Measurements from ENCODE around the gene MYPN.

MYPN gene

GRCh38 chr10:68099736-68100135 lies 9.6 kb upstream of the MYPN start:
- no peaks in the 10 kb centered on the region for H3F3A ChIP-seq (ENCODE audit: insufficient read depth, low read length)
- no peaks in the 10 kb centered on the region for H3K9me2 ChIP-seq (ENCODE audit: low read depth, low read length)
- H3K4me1 ChIP-seq (ENCODE audit: insufficient read depth, low read length, severe bottlenecking), result no peaks in the 10 kb centered on the region
- no peaks in the 10 kb centered on the region for H3K36me3 ChIP-seq (ENCODE audit: insufficient read depth, low read length)
- no peak overlapping the region for H3K4me3 ChIP-seq (ENCODE audit: low read depth, low read length, poor library complexity, severe bottlenecking)
- no peak overlapping the region for H2AFZ ChIP-seq (ENCODE audit: low read length)
- no peak overlapping the region for H3K9ac ChIP-seq (ENCODE audit: low read length)
- no peak overlapping the region for H3K4me2 ChIP-seq (ENCODE audit: low read length)
- no peaks in the 10 kb centered on the region for H4K20me1 ChIP-seq (ENCODE audit: insufficient read depth, low read length)
- TF ChIP-seq EZH2 (IDR thresholded peaks at IDR 0.05; ENCODE audit: borderline replicate concordance, low read length), result no peak
- no peak for TF ChIP-seq CTCF (IDR thresholded peaks at IDR 0.05; ENCODE audit: low read length)
- H3K79me2 ChIP-seq (ENCODE audit: insufficient read depth, low read length), result no peaks in the 10 kb centered on the region
- H3K9me3 ChIP-seq (ENCODE audit: low read length), result no peaks in the 10 kb centered on the region
- no peaks in the 10 kb centered on the region for H3K27me3 ChIP-seq (ENCODE audit: insufficient read depth, low read length)
- H3K27ac ChIP-seq (ENCODE audit: low read depth, low read length, poor library complexity, severe bottlenecking), result no peak overlapping the region

GRCh38 chr10:68101066-68101465 lies 8.2 kb upstream of the MYPN start:
- H3K9ac ChIP-seq (ENCODE audit: low read length), result no peak overlapping the region
- no peak overlapping the region for H3K4me2 ChIP-seq (ENCODE audit: low read length)
- H3K27me3 ChIP-seq (ENCODE audit: insufficient read depth, low read length), result no peaks in the 10 kb centered on the region
- no peaks in the 10 kb centered on the region for H3K4me1 ChIP-seq (ENCODE audit: insufficient read depth, low read length, severe bottlenecking)
- no peaks in the 10 kb centered on the region for H3K9me2 ChIP-seq (ENCODE audit: low read depth, low read length)
- no peaks in the 10 kb centered on the region for H3K9me3 ChIP-seq (ENCODE audit: low read length)
- H3K79me2 ChIP-seq (ENCODE audit: insufficient read depth, low read length), result no peaks in the 10 kb centered on the region
- no peak overlapping the region for H2AFZ ChIP-seq (ENCODE audit: low read length)
- no peaks in the 10 kb centered on the region for H3F3A ChIP-seq (ENCODE audit: insufficient read depth, low read length)
- no peak for TF ChIP-seq CTCF (IDR thresholded peaks at IDR 0.05; ENCODE audit: low read length)
- TF ChIP-seq EZH2 (IDR thresholded peaks at IDR 0.05; ENCODE audit: borderline replicate concordance, low read length), result no peak
- no peaks in the 10 kb centered on the region for H3K36me3 ChIP-seq (ENCODE audit: insufficient read depth, low read length)
- no peak overlapping the region for H3K27ac ChIP-seq (ENCODE audit: low read depth, low read length, poor library complexity, severe bottlenecking)
- no peaks in the 10 kb centered on the region for H4K20me1 ChIP-seq (ENCODE audit: insufficient read depth, low read length)
- H3K4me3 ChIP-seq (ENCODE audit: low read depth, low read length, poor library complexity, severe bottlenecking), result no peak overlapping the region

- no peak for TF ChIP-seq EZH2 (IDR thresholded peaks at IDR 0.05; ENCODE audit: borderline replicate concordance, low read length)
- Histone ChIP-seq H4K20me1 (ENCODE audit: insufficient read depth, low read length) (no peaks in the 10 kb centered on the region), H3K36me3 (ENCODE audit: insufficient read depth, low read length) (no peaks in the 10 kb centered on the region), H3F3A (ENCODE audit: insufficient read depth, low read length) (no peaks in the 10 kb centered on the region), H3K4me3 (ENCODE audit: low read depth, low read length, poor library complexity, severe bottlenecking) (no peak overlapping the region), H2AFZ (ENCODE audit: low read length) (no peak overlapping the region), H3K27me3 (ENCODE audit: insufficient read depth, low read length) (no peaks in the 10 kb centered on the region), H3K9ac (ENCODE audit: low read length) (no peak overlapping the region), H3K27ac (ENCODE audit: low read depth, low read length, poor library complexity, severe bottlenecking) (no peak overlapping the region), H3K4me2 (ENCODE audit: low read length) (no peak overlapping the region), H3K9me2 (ENCODE audit: low read depth, low read length) (no peaks in the 10 kb centered on the region), H3K4me1 (ENCODE audit: insufficient read depth, low read length, severe bottlenecking) (no peaks in the 10 kb centered on the region), H3K9me3 (ENCODE audit: low read length) (no peaks in the 10 kb centered on the region), H3K79me2 (ENCODE audit: insufficient read depth, low read length) (no peaks in the 10 kb centered on the region)
Observed at GRCh38 chr10:68103261-68103878, 5.9 kb upstream of the MYPN start.

- Histone ChIP-seq H3K27ac (ENCODE audit: low read depth, low read length, poor library complexity, severe bottlenecking) (no peak overlapping the region), H3F3A (ENCODE audit: insufficient read depth, low read length) (no peaks in the 10 kb centered on the region), H2AFZ (ENCODE audit: low read length) (no peak overlapping the region), H3K27me3 (ENCODE audit: insufficient read depth, low read length) (no peaks in the 10 kb centered on the region), H4K20me1 (ENCODE audit: insufficient read depth, low read length) (no peaks in the 10 kb centered on the region), H3K4me3 (ENCODE audit: low read depth, low read length, poor library complexity, severe bottlenecking) (no peak overlapping the region), H3K9ac (ENCODE audit: low read length) (no peak overlapping the region), H3K9me2 (ENCODE audit: low read depth, low read length) (no peaks in the 10 kb centered on the region), H3K79me2 (ENCODE audit: insufficient read depth, low read length) (no peaks in the 10 kb centered on the region), H3K36me3 (ENCODE audit: insufficient read depth, low read length) (no peaks in the 10 kb centered on the region), H3K9me3 (ENCODE audit: low read length) (no peaks in the 10 kb centered on the region), H3K4me1 (ENCODE audit: insufficient read depth, low read length, severe bottlenecking) (no peaks in the 10 kb centered on the region), H3K4me2 (ENCODE audit: low read length) (no peak overlapping the region)
- TF ChIP-seq CTCF (IDR thresholded peaks at IDR 0.05; ENCODE audit: low read length) (no peak), EZH2 (IDR thresholded peaks at IDR 0.05; ENCODE audit: borderline replicate concordance, low read length) (no peak)
Observed at GRCh38 chr10:68103901-68104300, 5.4 kb upstream of the MYPN start.

All from OCI-LY1 (cell line).